Mucosa of rectum (tissue), 2 donors: ENCODE measurements around the gene NRXN3.

ENCODE experiments used
- H3K27ac ChIP-seq, 2 donors: one replicate each; pipeline ENCODE4 v1.7.0; 2013; ENCODE audit warnings: inconsistent platforms in 2 of 2, low read depth in 2 of 2, low read length in 2 of 2
- H3K27me3 ChIP-seq, 2 donors: one replicate each; pipeline ENCODE4 v1.7.0; 2013; ENCODE audit warnings: low read length in 2 of 2; ENCODE audit not compliant: control insufficient read depth in 2 of 2, insufficient read depth in 2 of 2
- H3K36me3 ChIP-seq, 2 donors: one replicate each; pipeline ENCODE4 v1.7.0; 2013; ENCODE audit warnings: low read length in 2 of 2; ENCODE audit not compliant: control insufficient read depth in 2 of 2, insufficient read depth in 2 of 2
- H3K4me1 ChIP-seq, 2 donors: one replicate each; pipeline ENCODE4 v1.7.0; 2013; ENCODE audit warnings: low read length in 2 of 2, mild to moderate bottlenecking in 1 of 2; ENCODE audit not compliant: control insufficient read depth in 2 of 2, insufficient read depth in 2 of 2
- H3K4me3 ChIP-seq, 2 donors: one replicate each; pipeline ENCODE4 v1.7.0; 2013; ENCODE audit warnings: low read length in 2 of 2
- H3K9ac ChIP-seq, 2 donors: one replicate each; pipeline ENCODE4 v1.7.0; 2013; ENCODE audit warnings: low read length in 2 of 2, low read depth in 1 of 2, mild to moderate bottlenecking in 1 of 2
- H3K9me3 ChIP-seq, 2 donors: one replicate each; pipeline ENCODE4 v1.7.0; 2013; ENCODE audit warnings: low read length in 2 of 2; ENCODE audit not compliant: control insufficient read depth in 2 of 2
- donor health status: healthy.
- donor health status: Normal muscosa, but diverticular disease.

The NRXN3 gene

GRCh38 chr14:79690960-79691359, 1520.8 kb downstream of the NRXN3 start:
- H3K9me3 ChIP-seq = no peaks in the 10 kb centered on the region
- no peaks in the 10 kb centered on the region for H3K27me3 ChIP-seq
- no peak overlapping the region for H3K9ac ChIP-seq
- H3K36me3 ChIP-seq = no peaks in the 10 kb centered on the region
- H3K4me1 ChIP-seq = no peaks in the 10 kb centered on the region
- H3K4me3 ChIP-seq = no peak overlapping the region
- no peak overlapping the region for H3K27ac ChIP-seq

- H3K4me1 ChIP-seq = no peaks in the 10 kb centered on the region
- H3K27ac ChIP-seq = no peak overlapping the region
- H3K9ac ChIP-seq = no peak overlapping the region
- no peaks in the 10 kb centered on the region for H3K36me3 ChIP-seq
- no peak overlapping the region for H3K4me3 ChIP-seq
- no peaks in the 10 kb centered on the region for H3K27me3 ChIP-seq
- H3K9me3 ChIP-seq = no peaks in the 10 kb centered on the region
Measured at GRCh38 chr14:79693935-79694334, 1523.8 kb downstream of the NRXN3 start.

- no peak overlapping the region for H3K27ac ChIP-seq
- no peak overlapping the region for H3K9ac ChIP-seq
- no peaks in the 10 kb centered on the region for H3K4me1 ChIP-seq
- no peak overlapping the region for H3K4me3 ChIP-seq
- H3K27me3 ChIP-seq = no peaks in the 10 kb centered on the region
- H3K9me3 ChIP-seq = no peaks in the 10 kb centered on the region
- no peaks in the 10 kb centered on the region for H3K36me3 ChIP-seq
Measured at GRCh38 chr14:79695307-79695706, 1525.1 kb downstream of the NRXN3 start.

- no peaks in the 10 kb centered on the region for H3K36me3 ChIP-seq
- H3K9me3 ChIP-seq = no peaks in the 10 kb centered on the region
- no peaks in the 10 kb centered on the region for H3K27me3 ChIP-seq
- no peak overlapping the region for H3K4me3 ChIP-seq
- H3K9ac ChIP-seq = no peak overlapping the region
- no peaks in the 10 kb centered on the region for H3K4me1 ChIP-seq
- no peak overlapping the region for H3K27ac ChIP-seq
Measured at GRCh38 chr14:79698298-79698711, 1528.1 kb downstream of the NRXN3 start.

- Histone ChIP-seq H3K27me3 (no peaks in the 10 kb centered on the region), H3K27ac (no peak overlapping the region), H3K9me3 (no peaks in the 10 kb centered on the region), H3K4me1 (no peaks in the 10 kb centered on the region), H3K9ac (no peak overlapping the region), H3K36me3 (no peaks in the 10 kb centered on the region), H3K4me3 (no peak overlapping the region)
Measured at GRCh38 chr14:79699206-79699605, 1529.0 kb downstream of the NRXN3 start.

GRCh38 chr14:79701371-79701770, 1531.2 kb downstream of the NRXN3 start:
- Histone ChIP-seq H3K27ac (no peak overlapping the region), H3K4me3 (no peak overlapping the region), H3K9ac (no peak overlapping the region), H3K4me1 (no peaks in the 10 kb centered on the region), H3K9me3 (no peaks in the 10 kb centered on the region), H3K27me3 (no peaks in the 10 kb centered on the region), H3K36me3 (no peaks in the 10 kb centered on the region)

- no peak overlapping the region for H3K27ac ChIP-seq
- no peaks in the 10 kb centered on the region for H3K36me3 ChIP-seq
- no peaks in the 10 kb centered on the region for H3K4me1 ChIP-seq
- no peak overlapping the region for H3K9ac ChIP-seq
- H3K27me3 ChIP-seq = no peaks in the 10 kb centered on the region
- no peak overlapping the region for H3K4me3 ChIP-seq
- no peaks in the 10 kb centered on the region for H3K9me3 ChIP-seq
Measured at GRCh38 chr14:79702197-79702596, 1532.0 kb downstream of the NRXN3 start.

- Histone ChIP-seq H3K4me3 (no peak overlapping the region), H3K9ac (no peak overlapping the region), H3K4me1 (no peaks in the 10 kb centered on the region), H3K36me3 (no peaks in the 10 kb centered on the region), H3K27me3 (no peaks in the 10 kb centered on the region), H3K9me3 (no peaks in the 10 kb centered on the region), H3K27ac (no peak overlapping the region)
Measured at GRCh38 chr14:79703209-79703608, 1533.0 kb downstream of the NRXN3 start.

- no peaks in the 10 kb centered on the region for H3K4me1 ChIP-seq
- H3K4me3 ChIP-seq = no peak overlapping the region
- no peak overlapping the region for H3K9ac ChIP-seq
- no peaks in the 10 kb centered on the region for H3K27me3 ChIP-seq
- no peaks in the 10 kb centered on the region for H3K9me3 ChIP-seq
- no peak overlapping the region for H3K27ac ChIP-seq
- H3K36me3 ChIP-seq = no peaks in the 10 kb centered on the region
Measured at GRCh38 chr14:79704041-79704807, 1534.1 kb downstream of the NRXN3 start.

- Histone ChIP-seq H3K27ac (no peak overlapping the region), H3K4me3 (no peak overlapping the region), H3K36me3 (no peaks in the 10 kb centered on the region), H3K9ac (no peak overlapping the region), H3K9me3 (no peaks in the 10 kb centered on the region), H3K4me1 (no peaks in the 10 kb centered on the region), H3K27me3 (no peaks in the 10 kb centered on the region)
Measured at GRCh38 chr14:79705126-79705894, 1535.1 kb downstream of the NRXN3 start.
